Measurements from ENCODE around the gene EIF5AL1. TPM values are rescaled to one million over a fixed set of nuclear protein-coding genes. Genes with fewer than 3 reads are reported as not detected.

Gene EIF5AL1
- total RNA-seq, 4 donors from 2014 or later, result 0.90 TPM; not detected in 3

DNA sequence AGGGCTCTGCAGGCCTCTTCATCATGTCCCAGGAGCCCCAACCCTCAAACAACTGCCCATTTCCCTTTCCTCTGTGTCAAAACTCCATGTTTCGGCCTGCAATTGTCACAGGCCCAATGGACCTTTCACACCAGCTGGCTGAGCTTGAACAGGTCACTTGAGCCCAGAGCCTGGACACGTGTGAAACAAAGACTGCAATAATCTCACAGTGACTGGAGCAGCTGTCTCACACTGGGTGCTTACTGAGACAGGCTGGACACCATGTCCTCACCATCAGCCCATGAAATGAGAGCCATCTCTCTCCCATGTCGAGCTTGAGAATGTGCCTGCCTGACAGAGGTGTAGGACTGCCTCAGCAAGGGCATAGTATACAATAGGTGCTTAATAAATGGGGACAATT is 19.5 kb upstream of the EIF5AL1 start:
- DNase-seq (ENCODE audit: low spot score in 2 of 2), result no peak
- no peak overlapping the region for H3K4me3 ChIP-seq
- WGBS, 2 donors, result 66 to 71% methylated on average over 3 of the region's 3 CpGs
- no peaks in the 10 kb centered on the region for H3K27me3 ChIP-seq
- H3K36me3 ChIP-seq, result no peaks in the 10 kb centered on the region
- no peak for TF ChIP-seq EP300 (IDR thresholded peaks at IDR 0.05)
- no peak for TF ChIP-seq POLR2A (IDR thresholded peaks at IDR 0.05)
- no peak for TF ChIP-seq CTCF (IDR thresholded peaks at IDR 0.05)
- no peak overlapping the region for H3K27ac ChIP-seq
- H3K4me1 ChIP-seq, result peaks cover 0 to 21% (median 11%) of the 10 kb centered on the region in 4 donors
- no peaks in the 10 kb centered on the region for H3K9me3 ChIP-seq

GRCh38 chr10:79493806-79494205 is 18.5 kb upstream of the EIF5AL1 start:
- TF ChIP-seq CTCF (IDR thresholded peaks at IDR 0.05), result no peak
- TF ChIP-seq POLR2A (IDR thresholded peaks at IDR 0.05), result no peak
- no peak for TF ChIP-seq EP300 (IDR thresholded peaks at IDR 0.05)
- no peaks in the 10 kb centered on the region for H3K9me3 ChIP-seq
- peaks cover 0 to 12% (median 4%) of the 10 kb centered on the region in 4 donors for H3K4me1 ChIP-seq
- 61 to 67% methylated on average over 1 of the region's 1 CpG for WGBS, 2 donors
- H3K4me3 ChIP-seq, result no peak overlapping the region
- H3K27ac ChIP-seq, result no peak overlapping the region
- no peak for DNase-seq (ENCODE audit: low spot score in 2 of 2)
- H3K36me3 ChIP-seq, result no peaks in the 10 kb centered on the region
- H3K27me3 ChIP-seq, result no peaks in the 10 kb centered on the region

DNA sequence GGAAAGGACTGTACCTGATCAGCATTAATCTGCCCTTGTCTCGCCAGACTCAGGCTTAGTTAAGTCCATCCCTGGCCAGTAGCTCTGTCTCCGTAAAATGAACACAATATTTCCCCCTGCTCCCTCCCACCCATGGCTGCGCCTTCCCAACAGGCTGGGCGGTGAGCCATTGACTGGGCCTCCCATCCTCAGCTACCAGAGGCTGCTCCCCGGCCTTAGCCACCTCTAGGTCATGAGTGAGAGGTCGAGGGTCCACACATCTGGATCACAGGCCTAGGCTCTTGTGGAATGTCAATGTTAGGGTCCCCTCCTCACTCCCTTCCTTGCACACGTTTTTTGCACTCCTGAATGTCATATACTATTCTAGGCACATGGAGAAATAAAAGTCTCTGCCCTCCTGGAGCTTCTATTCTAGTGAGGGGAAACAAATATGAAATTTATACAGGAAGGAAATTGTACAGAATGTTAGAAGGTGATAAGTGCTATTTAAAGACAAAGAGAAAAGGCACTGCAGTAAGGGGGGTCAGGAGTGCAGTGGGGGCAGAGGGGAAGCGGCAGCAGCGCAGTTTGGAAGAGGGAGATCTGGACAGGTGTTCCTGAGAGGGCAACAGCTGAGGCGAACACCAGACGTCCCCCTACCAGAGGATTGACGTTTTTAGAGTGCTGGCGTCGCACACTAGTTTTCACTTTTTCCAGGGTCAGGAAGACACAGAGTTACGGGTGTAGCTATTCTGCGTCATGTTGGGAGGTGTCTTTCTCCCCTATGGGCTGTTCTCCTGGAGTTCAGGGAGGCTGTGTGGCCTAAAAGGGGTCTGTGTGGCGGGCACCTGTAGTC is 17.2 kb upstream of the EIF5AL1 start:
- H3K36me3 ChIP-seq, result no peaks in the 10 kb centered on the region
- DNase-seq (ENCODE audit: low spot score in 2 of 2), result no peak
- no peak overlapping the region for H3K27ac ChIP-seq
- WGBS, 2 donors, result 79 to 81% methylated on average over 17 of the region's 17 CpGs
- TF ChIP-seq EP300 (IDR thresholded peaks at IDR 0.05) (no peak), CTCF (IDR thresholded peaks at IDR 0.05) (no peak), POLR2A (IDR thresholded peaks at IDR 0.05) (no peak)
- H3K4me1 ChIP-seq, result peaks cover 0 to 8% (median 4%) of the 10 kb centered on the region in 4 donors
- H3K27me3 ChIP-seq, result no peaks in the 10 kb centered on the region
- no peaks in the 10 kb centered on the region for H3K9me3 ChIP-seq
- H3K4me3 ChIP-seq, result no peak overlapping the region

- H3K4me1 ChIP-seq, result peaks cover 0 to 1% (median under 1%) of the 10 kb centered on the region in 4 donors
- H3K4me3 ChIP-seq, result no peak overlapping the region
- TF ChIP-seq CTCF (IDR thresholded peaks at IDR 0.05) (no peak), EP300 (IDR thresholded peaks at IDR 0.05) (no peak), POLR2A (IDR thresholded peaks at IDR 0.05) (no peak)
- no peaks in the 10 kb centered on the region for H3K36me3 ChIP-seq
- H3K27ac ChIP-seq, result no peak overlapping the region
- WGBS, 2 donors, result 76 to 80% methylated on average over 6 of the region's 6 CpGs
- no peaks in the 10 kb centered on the region for H3K27me3 ChIP-seq
- H3K9me3 ChIP-seq, result no peaks in the 10 kb centered on the region
- DNase-seq (ENCODE audit: low spot score in 2 of 2), result no peak
These were observed 16.5 kb upstream of the EIF5AL1 start for GRCh38 chr10:79495791-79496190.

DNA sequence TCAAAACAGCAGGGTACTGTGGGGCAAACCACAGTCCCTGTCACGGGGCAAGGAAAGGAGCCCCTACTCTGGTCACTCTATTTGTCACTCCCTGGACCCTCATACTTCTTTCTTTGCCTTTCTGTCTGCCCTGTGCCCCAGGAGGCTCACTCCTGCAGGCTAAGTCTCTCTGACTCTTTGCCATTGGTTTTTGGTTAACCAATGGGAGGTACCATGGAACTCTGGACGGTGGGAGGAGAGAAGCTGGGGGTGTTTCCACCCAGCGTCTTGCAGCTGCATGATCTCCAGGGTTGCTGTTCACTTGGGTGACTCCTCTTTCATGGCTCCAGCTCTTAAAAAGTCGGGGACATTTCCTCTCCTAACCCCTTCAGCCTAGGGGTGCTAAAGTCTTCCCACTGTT is 15.4 kb upstream of the EIF5AL1 start:
- TF ChIP-seq EP300 (IDR thresholded peaks at IDR 0.05), result no peak
- no peaks in the 10 kb centered on the region for H3K36me3 ChIP-seq
- no peaks in the 10 kb centered on the region for H3K4me1 ChIP-seq
- H3K9me3 ChIP-seq, result no peaks in the 10 kb centered on the region
- H3K27ac ChIP-seq, result no peak overlapping the region
- H3K4me3 ChIP-seq, result no peak overlapping the region
- H3K27me3 ChIP-seq, result no peaks in the 10 kb centered on the region
- no peak for DNase-seq (ENCODE audit: low spot score in 2 of 2)
- 57 to 64% methylated on average over 4 of the region's 4 CpGs for WGBS, 2 donors

Data from tibial nerve (tissue), 4 donors.